CD4-positive, alpha-beta memory T cell (primary cell): ENCODE results near the gene TMEM204. TPM values are rescaled to one million over a fixed set of nuclear protein-coding genes. Genes with fewer than 3 reads are reported as not detected.

Experiments
- CTCF ChIA-PET: fragments of 350-600 bp; sonication (Branson Sonifier 250); formaldehyde crosslinking; loops from one replicate; lab custom pipeline; 2021; ENCODE audit warnings: inconsistent platforms; ENCODE audit not compliant: partially characterized antibody; lab: Charles Lee
- POLR2A ChIA-PET: fragments of 350-600 bp; sonication (Branson Sonifier 250); formaldehyde crosslinking; loops from one replicate; lab custom pipeline; 2021; ENCODE audit not compliant: partially characterized antibody; lab: Charles Lee
- DNase-seq, 5 donors: peaks; one replicate each; pipeline versions ENCODE4 v3.0.0 to v3.0.0-alpha.2; 2020 to 2022; ENCODE audit warnings: mixed read lengths in 1 of 5
- H3K27ac ChIP-seq: one replicate; pipeline ENCODE4 v1.7.0; 2013; ENCODE audit warnings: low read depth, low read length
- H3K27me3 ChIP-seq: 2 replicates; pipeline ENCODE4 v1.7.0; 2013; ENCODE audit warnings: mild to moderate bottlenecking, low read length, moderate library complexity; ENCODE audit not compliant: insufficient read depth
- H3K36me3 ChIP-seq: 2 replicates; pipeline ENCODE4 v1.7.0; 2013; ENCODE audit warnings: mild to moderate bottlenecking, low read length, moderate library complexity; ENCODE audit not compliant: insufficient read depth
- H3K4me1 ChIP-seq: 2 replicates; pipeline ENCODE4 v1.7.0; 2013; ENCODE audit warnings: mild to moderate bottlenecking, low read length, moderate library complexity; ENCODE audit not compliant: insufficient read depth
- H3K4me3 ChIP-seq, 2 donors: one replicate each; pipeline ENCODE4 v1.7.0; 2013; ENCODE audit warnings: low read length in 2 of 2, mild to moderate bottlenecking in 1 of 2
- H3K9me3 ChIP-seq, 2 donors: one replicate each; pipeline ENCODE4 v1.7.0; 2013; ENCODE audit warnings: low read length in 2 of 2, control low read depth in 1 of 2; ENCODE audit not compliant: control insufficient read depth in 1 of 2
- H3K27ac Mint-ChIP-seq, 7 donors: one replicate each; pipeline ENCODE4 v1.8.0; 2020 to 2021; ENCODE audit warnings: mixed read lengths in 7 of 7, mild to moderate bottlenecking in 6 of 7, inconsistent platforms in 3 of 7, moderate library complexity in 3 of 7
- H3K27me3 Mint-ChIP-seq, 2 donors: one replicate each; pipeline ENCODE4 v1.8.0; 2020 to 2021; ENCODE audit warnings: mixed read lengths in 2 of 2
- H3K36me3 Mint-ChIP-seq, 2 donors: one replicate each; pipeline ENCODE4 v1.8.0; 2020 to 2021; ENCODE audit warnings: mixed read lengths in 2 of 2, inconsistent platforms in 1 of 2, mild to moderate bottlenecking in 1 of 2
- H3K4me1 Mint-ChIP-seq, 4 donors: one replicate each; pipeline ENCODE4 v1.8.0; 2020 to 2021; ENCODE audit warnings: mixed read lengths in 4 of 4, mild to moderate bottlenecking in 1 of 4
- H3K4me3 Mint-ChIP-seq, 8 donors: one replicate each; pipeline ENCODE4 v1.8.0; 2020 to 2021; ENCODE audit warnings: mixed read lengths in 8 of 8, mild to moderate bottlenecking in 7 of 8, moderate library complexity in 6 of 8, inconsistent platforms in 3 of 8
- H3K9me3 Mint-ChIP-seq, 8 donors: one replicate each; pipeline ENCODE4 v1.8.0; 2020 to 2021; ENCODE audit warnings: mixed read lengths in 8 of 8, mild to moderate bottlenecking in 5 of 8, inconsistent platforms in 3 of 8, moderate library complexity in 1 of 8
- intact Hi-C: fragments of 100-400 bp; cut with micrococcal nuclease; formaldehyde crosslinking; loops from one replicate; pipeline ENCODE4 v1.15.1; 2023
- polyA plus RNA-seq, 2 donors: library from polyadenylated mRNA; unstranded; fragments of 300-500 nt; fragmentation: Illumina TruSeq; gene quantifications; one replicate each; pipeline ENCODE4 v1.2.3, GENCODE V29; 2021
- total RNA-seq, 2 experiments: library from RNA; stranded (reverse); gene quantifications; one replicate each; pipeline ENCODE4 v1.2.3, GENCODE V29; 2021

TMEM204 gene
- total and polyA plus RNA-seq, 4 experiments from 2014 or later, result 95.9 to 125 (median 111) TPM

GRCh38 chr16:1543085-1543896 lies 9.8 kb downstream of the TMEM204 start:
- Mint-ChIP-seq H3K9me3 (no peaks in the 10 kb centered on the region), H3K27ac (peak overlapping the region; percentile 27 to 94 (median 80)), H3K4me1 (peaks cover 29 to 90% (median 66%) of the 10 kb centered on the region in 4 donors), H3K27me3 (no peaks in the 10 kb centered on the region), H3K4me3 (peak overlapping the region in 7 of 8 donors; percentile 72 to 84 (median 79)), H3K36me3 (peaks cover 22 to 69% of the 10 kb centered on the region in 2 donors)
- Histone ChIP-seq H3K4me1 (peaks cover 85% of the 10 kb centered on the region), H3K9me3 (no peaks in the 10 kb centered on the region), H3K4me3 (peak overlapping the region in 1 of 2 donors; percentile 6), H3K27ac (peak overlapping the region; percentile 42), H3K36me3 (peaks cover 37% of the 10 kb centered on the region), H3K27me3 (no peaks in the 10 kb centered on the region)
- ChIA-PET CTCF (no interaction called here), POLR2A (interaction anchor here (1.0 to 6.6 kb wide), 6 partner anchors 8 to 123 kb away, joined by 3 to 47 read pairs (median 4); partner anchors contain the start of genes TMEM204 and UQCC4)
- peak in 4 of 5 donors; percentile 15 to 76 (median 38) for DNase-seq
- intact Hi-C loops, result loop anchor here (2.0 kb wide), 1 partner anchor 14 kb away; no protein-coding TSS in a partner anchor

DNA sequence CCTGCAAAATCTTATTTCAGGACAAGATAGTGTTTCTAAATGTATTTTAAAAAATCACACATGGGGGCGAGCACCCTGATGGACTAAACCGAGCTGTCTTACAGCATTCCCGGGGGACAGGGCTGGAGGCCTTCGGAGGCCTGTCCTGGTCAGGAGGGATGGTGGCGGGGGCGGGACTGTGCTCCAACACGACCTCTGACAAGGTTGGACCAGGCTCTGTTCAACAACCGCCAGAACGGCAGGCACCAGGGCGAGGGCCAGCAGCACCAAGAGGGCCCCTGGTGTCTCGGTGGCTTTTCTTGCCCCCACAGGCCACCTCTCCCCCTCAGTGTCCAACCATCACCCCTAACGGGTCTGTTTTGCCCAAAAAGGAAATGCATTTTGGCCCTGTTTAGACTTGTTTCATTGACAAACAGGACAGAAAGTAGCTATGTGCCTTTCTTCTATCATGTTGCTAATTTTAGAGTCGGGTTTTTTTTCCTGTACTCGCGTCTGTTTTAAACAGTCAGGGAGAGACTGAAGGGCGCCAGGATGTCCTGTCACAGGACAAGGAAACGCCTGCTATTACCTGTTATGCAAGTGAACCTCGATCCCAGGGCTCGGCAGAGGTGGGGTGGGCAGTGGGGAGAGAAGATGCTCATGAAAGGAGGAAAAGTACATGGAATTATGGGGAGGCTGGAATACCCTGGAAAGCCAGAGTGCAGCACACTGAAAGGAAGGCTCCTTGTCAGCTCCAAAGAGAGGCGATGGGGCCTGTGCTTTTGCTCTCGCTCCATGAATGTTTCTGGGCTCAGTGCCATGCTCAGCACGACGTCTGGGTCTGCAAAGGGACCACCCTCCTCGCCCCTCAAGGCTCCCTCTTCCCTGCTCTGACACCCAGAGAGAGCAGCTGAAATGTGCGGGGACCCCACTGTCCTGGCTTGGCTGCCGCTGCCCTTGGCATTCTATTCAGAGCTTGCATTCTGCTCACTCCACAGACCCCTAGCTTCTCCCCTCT lies 11.9 kb downstream of the TMEM204 start:
- H3K27me3 Mint-ChIP-seq, result no peaks in the 10 kb centered on the region
- ChIA-PET CTCF (no interaction called here), POLR2A (interaction anchor here (0.7 to 6.6 kb wide), 7 partner anchors 10 to 66 kb away, joined by 3 to 47 read pairs (median 4); partner anchors contain the start of genes CRAMP1, IFT140, TELO2 and TMEM204)
- peak overlapping the region; percentile 50 to 94 (median 80) for H3K27ac Mint-ChIP-seq
- H3K36me3 Mint-ChIP-seq, result peaks cover 28 to 76% of the 10 kb centered on the region in 2 donors
- Histone ChIP-seq H3K9me3 (no peaks in the 10 kb centered on the region), H3K27ac (peak overlapping the region; percentile 2), H3K27me3 (no peaks in the 10 kb centered on the region), H3K4me1 (peaks cover 66% of the 10 kb centered on the region), H3K36me3 (peaks cover 30% of the 10 kb centered on the region), H3K4me3 (no peak overlapping the region)
- H3K9me3 Mint-ChIP-seq, result no peaks in the 10 kb centered on the region
- H3K4me1 Mint-ChIP-seq, result peaks cover 33 to 90% (median 65%) of the 10 kb centered on the region in 4 donors
- H3K4me3 Mint-ChIP-seq, result peak overlapping the region; percentile 26 to 69 (median 52)
- no peak for DNase-seq
- intact Hi-C loops, result no loop called here

DNA sequence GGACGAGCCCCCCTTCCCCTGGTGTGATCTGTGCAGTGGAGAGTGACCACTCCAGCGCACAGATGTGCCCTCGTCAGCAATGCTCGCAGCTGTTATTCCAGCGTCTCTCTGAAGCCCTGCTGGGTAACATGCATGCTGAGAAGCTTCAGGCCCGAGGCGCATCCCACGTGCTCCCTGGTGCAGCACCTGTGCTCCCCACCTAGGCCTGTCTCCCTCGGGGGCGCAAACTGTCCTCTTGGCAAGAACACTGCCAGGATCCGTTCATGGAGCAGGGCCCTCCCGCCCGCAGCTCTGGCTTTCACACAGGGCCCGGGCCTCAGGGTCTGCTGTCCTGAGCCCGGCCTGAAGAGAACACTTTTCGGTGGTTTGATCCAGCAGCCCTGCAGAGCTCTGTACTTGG lies 13.0 kb downstream of the TMEM204 start:
- Mint-ChIP-seq H3K9me3 (no peaks in the 10 kb centered on the region), H3K4me1 (peaks cover 31 to 83% (median 56%) of the 10 kb centered on the region in 4 donors), H3K4me3 (peak overlapping the region in 1 of 8 donors; percentile 55), H3K27ac (peak overlapping the region in 2 of 7 donors; percentile 35 to 57), H3K36me3 (peaks cover 23 to 73% of the 10 kb centered on the region in 2 donors), H3K27me3 (no peaks in the 10 kb centered on the region)
- peaks cover 29% of the 10 kb centered on the region for H3K36me3 ChIP-seq
- H3K27ac ChIP-seq, result peak overlapping the region; percentile 2
- no peaks in the 10 kb centered on the region for H3K27me3 ChIP-seq
- no peak for DNase-seq
- ChIA-PET POLR2A (interaction anchor here (0.7 to 6.6 kb wide), 6 partner anchors 9 to 65 kb away, joined by 3 to 47 read pairs (median 8); partner anchors contain the start of genes CRAMP1, IFT140, TELO2 and TMEM204), CTCF (interaction anchor here (0.6 kb wide), 1 partner anchor 32 kb away, joined by 3 read pairs; no protein-coding TSS in a partner anchor)
- H3K4me1 ChIP-seq, result peaks cover 62% of the 10 kb centered on the region
- intact Hi-C loops, result no loop called here
- no peak overlapping the region for H3K4me3 ChIP-seq
- H3K9me3 ChIP-seq, result no peaks in the 10 kb centered on the region

DNA sequence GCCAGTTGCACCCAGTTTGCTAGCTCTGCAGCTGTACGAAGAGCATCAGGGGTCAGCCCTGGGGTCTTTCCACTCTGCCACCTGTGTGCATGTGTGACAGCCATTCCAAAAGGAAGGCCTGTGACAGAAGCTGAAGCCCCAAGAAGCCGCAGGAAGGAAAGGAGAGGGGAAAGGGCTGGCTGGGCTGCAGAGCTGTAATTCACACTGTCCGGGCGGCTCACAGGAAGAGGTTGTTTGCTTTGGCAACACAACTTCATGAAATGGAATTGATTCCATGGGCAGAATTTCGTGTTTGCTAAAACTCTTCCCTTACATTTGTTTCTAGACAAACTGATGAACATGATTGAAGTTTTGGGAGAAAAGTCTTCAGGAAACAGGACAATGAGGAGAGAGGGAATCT lies 14.8 kb downstream of the TMEM204 start:
- peaks cover 34 to 70% of the 10 kb centered on the region in 2 donors for H3K36me3 Mint-ChIP-seq
- intact Hi-C loops, result no loop called here

GRCh38 chr16:1548727-1549126 lies 15.3 kb downstream of the TMEM204 start:
- Histone ChIP-seq H3K4me1 (peaks cover 41% of the 10 kb centered on the region), H3K36me3 (peaks cover 39% of the 10 kb centered on the region), H3K9me3 (no peaks in the 10 kb centered on the region), H3K27me3 (no peaks in the 10 kb centered on the region), H3K27ac (no peak overlapping the region), H3K4me3 (no peak overlapping the region)
- no peak for DNase-seq
- H3K4me1 Mint-ChIP-seq, result peaks cover 24 to 78% (median 45%) of the 10 kb centered on the region in 4 donors
- no peak overlapping the region for H3K27ac Mint-ChIP-seq
- no peak overlapping the region for H3K4me3 Mint-ChIP-seq
- H3K36me3 Mint-ChIP-seq, result peaks cover 33 to 73% of the 10 kb centered on the region in 2 donors
- ChIA-PET CTCF (no interaction called here), POLR2A (interaction anchor here (1.0 to 6.6 kb wide), 5 partner anchors 9 to 14 kb away, joined by 3 to 47 read pairs (median 5); partner anchors contain the start of gene TMEM204)
- H3K27me3 Mint-ChIP-seq, result no peaks in the 10 kb centered on the region
- no peaks in the 10 kb centered on the region for H3K9me3 Mint-ChIP-seq
- intact Hi-C loops, result no loop called here

More for the DNA sequence above, 14.8 kb downstream of the TMEM204 start:
- Mint-ChIP-seq H3K9me3 (no peaks in the 10 kb centered on the region), H3K4me1 (peaks cover 28 to 80% (median 48%) of the 10 kb centered on the region in 4 donors), H3K27ac (peak overlapping the region in 4 of 7 donors; percentile 13 to 74 (median 73)), H3K27me3 (no peaks in the 10 kb centered on the region), H3K4me3 (no peak overlapping the region)
- DNase-seq, result no peak
- Histone ChIP-seq H3K4me3 (no peak overlapping the region), H3K27ac (no peak overlapping the region), H3K9me3 (no peaks in the 10 kb centered on the region), H3K4me1 (peaks cover 46% of the 10 kb centered on the region), H3K27me3 (no peaks in the 10 kb centered on the region), H3K36me3 (peaks cover 36% of the 10 kb centered on the region)
- ChIA-PET CTCF (interaction anchor here (1.2 kb wide), 1 partner anchor 10 kb away, joined by 5 read pairs; no protein-coding TSS in a partner anchor), POLR2A (interaction anchor here (1.0 to 6.6 kb wide), 5 partner anchors 9 to 13 kb away, joined by 3 to 47 read pairs (median 5); partner anchors contain the start of gene TMEM204)

GRCh38 chr16:1550069-1550468 lies 16.6 kb downstream of the TMEM204 start:
- peaks cover 21 to 70% (median 41%) of the 10 kb centered on the region in 4 donors for H3K4me1 Mint-ChIP-seq
- peaks cover 32 to 75% of the 10 kb centered on the region in 2 donors for H3K36me3 Mint-ChIP-seq
- no peak overlapping the region for H3K4me3 ChIP-seq
- peaks cover 42% of the 10 kb centered on the region for H3K36me3 ChIP-seq
- CTCF ChIA-PET, result no interaction called here
- no peak overlapping the region for H3K27ac ChIP-seq
- no peaks in the 10 kb centered on the region for H3K27me3 Mint-ChIP-seq
- H3K4me1 ChIP-seq, result peaks cover 30% of the 10 kb centered on the region
- DNase-seq, result no peak
- no peak overlapping the region for H3K4me3 Mint-ChIP-seq
- POLR2A ChIA-PET, result interaction anchor here (0.7 to 1.4 kb wide), 2 partner anchors 9 to 17 kb away, joined by 3 to 5 read pairs; partner anchors contain the start of gene TMEM204
- intact Hi-C loops, result no loop called here
- peak overlapping the region in 5 of 7 donors; percentile 17 to 57 (median 40) for H3K27ac Mint-ChIP-seq
- no peaks in the 10 kb centered on the region for H3K9me3 Mint-ChIP-seq
- no peaks in the 10 kb centered on the region for H3K9me3 ChIP-seq
- H3K27me3 ChIP-seq, result no peaks in the 10 kb centered on the region
